B cell (primary cell): ENCODE measurements around the gene EPB41. TPM values are rescaled to one million over a fixed set of nuclear protein-coding genes. Genes with fewer than 3 reads are reported as not detected.

Source experiments
- ATAC-seq: fragments of 200-7000 bp; cut with Tn5 transposase; one replicate; pipeline ENCODE4 v1.10.0; 2021; ENCODE audit warnings: low read depth, mild to moderate bottlenecking, moderate number of reproducible peaks, moderate library complexity
- CTCF ChIA-PET: fragments of 350-600 bp; sonication (Branson Sonifier 250); formaldehyde crosslinking; loops from one replicate; lab custom pipeline; 2021; ENCODE audit warnings: antibody characterized with exemption, inconsistent platforms; lab: Charles Lee
- POLR2A ChIA-PET: fragments of 350-600 bp; sonication (Branson Sonifier 250); formaldehyde crosslinking; loops from one replicate; lab custom pipeline; 2021; ENCODE audit warnings: antibody characterized with exemption; lab: Charles Lee
- DNase-seq: peaks from one replicate; pipeline ENCODE4 v3.0.0; 2013
- H2AFZ ChIP-seq: 2 replicates; pipeline ENCODE4 v1.6.1; 2012; ENCODE audit warnings: mild to moderate bottlenecking, low read depth, low read length; ENCODE audit not compliant: insufficient read depth, poor library complexity, severe bottlenecking
- H3K27ac ChIP-seq, 2 donors: 1 replicate in 1 of 2; 2 replicates in 1 of 2; pipeline ENCODE4 v1.5.1; 2012 to 2013; ENCODE audit warnings: low read length in 2 of 2, mild to moderate bottlenecking in 2 of 2, moderate library complexity in 1 of 2
- H3K27me3 ChIP-seq, 4 experiments: fragments of 200-600 bp in 1 of 4; sonication (generic) in 1 of 4; replicated peaks in 1 of 4; 1 replicate in 2 of 4; 2 replicates in 2 of 4; pipeline versions ENCODE4 v1.6.1 to v1.7.0; 2013 to 2016; ENCODE audit warnings: low read length in 3 of 4, mild to moderate bottlenecking in 2 of 4, mixed read lengths in 1 of 4, moderate library complexity in 1 of 4; ENCODE audit not compliant: insufficient read depth in 4 of 4, control insufficient read depth in 3 of 4; ENCODE audit errors: control extremely low read depth in 1 of 4
- H3K36me3 ChIP-seq, 2 experiments: replicated peaks in 1 of 2; 1 replicate in 1 of 2; 2 replicates in 1 of 2; pipeline versions ENCODE4 v1.6.1 to v1.7.1; 2013; ENCODE audit warnings: low read length in 1 of 2; ENCODE audit not compliant: insufficient read depth in 2 of 2, control insufficient read depth in 1 of 2; ENCODE audit errors: control extremely low read depth in 1 of 2, extremely low read depth in 1 of 2
- H3K4me1 ChIP-seq, 2 donors: fragments of 200-600 bp in 1 of 2; sonication (generic) in 1 of 2; 1 replicate in 1 of 2; 2 replicates in 1 of 2; pipeline versions ENCODE4 v1.5.1 to v1.6.1; 2013 to 2017; ENCODE audit warnings: low read length in 2 of 2; ENCODE audit not compliant: control insufficient read depth in 2 of 2, insufficient read depth in 2 of 2
- H3K4me2 ChIP-seq: replicated peaks from 2 replicates; pipeline ENCODE3; 2012; ENCODE audit warnings: mild to moderate bottlenecking, low read depth, low read length; ENCODE audit not compliant: poor library complexity, severe bottlenecking
- H3K4me3 ChIP-seq, 5 experiments: fragments of 200-600 bp in 1 of 5; sonication (generic) in 1 of 5; 1 replicate in 3 of 5; 2 replicates in 2 of 5; pipeline versions ENCODE4 v1.5.1 to v1.7.0; 2011 to 2016; ENCODE audit warnings: low read length in 4 of 5, mild to moderate bottlenecking in 4 of 5, low read depth in 2 of 5, control low read depth in 1 of 5, moderate library complexity in 1 of 5; ENCODE audit not compliant: insufficient read depth in 1 of 5; ENCODE audit errors: control extremely low read depth in 1 of 5, extremely low read depth in 1 of 5
- H3K79me2 ChIP-seq: fragments of 200-600 bp; sonication (generic); one replicate; pipeline ENCODE4 v1.6.0; 2016; ENCODE audit warnings: low read length; ENCODE audit not compliant: control insufficient read depth, insufficient read depth
- H3K9ac ChIP-seq: fragments of 200-600 bp; sonication (generic); 2 replicates; pipeline ENCODE4 v1.6.1; 2017; ENCODE audit warnings: mild to moderate bottlenecking, low read length, moderate library complexity
- H3K9me3 ChIP-seq, 3 donors: one replicate each; pipeline versions ENCODE4 v1.6.1 to v1.7.1; 2013; ENCODE audit warnings: low read length in 2 of 3; ENCODE audit not compliant: control insufficient read depth in 2 of 3, insufficient read depth in 1 of 3; ENCODE audit errors: control extremely low read depth in 1 of 3
- H4K20me1 ChIP-seq: 2 replicates; pipeline ENCODE4 v1.6.0; 2012; ENCODE audit warnings: mild to moderate bottlenecking, low read length; ENCODE audit not compliant: insufficient read depth, control insufficient read depth, poor library complexity, severe bottlenecking
- H3K27ac Mint-ChIP-seq: one replicate; pipeline ENCODE4 v1.8.0; 2021; ENCODE audit warnings: mixed read lengths
- H3K27me3 Mint-ChIP-seq: one replicate; pipeline ENCODE4 v1.8.0; 2021; ENCODE audit warnings: mixed read lengths
- H3K4me1 Mint-ChIP-seq: one replicate; pipeline ENCODE4 v1.8.0; 2021; ENCODE audit warnings: mixed read lengths
- H3K4me3 Mint-ChIP-seq: one replicate; pipeline ENCODE4 v1.8.0; 2021; ENCODE audit warnings: mixed read lengths
- H3K9me3 Mint-ChIP-seq: one replicate; pipeline ENCODE4 v1.8.0; 2022; ENCODE audit warnings: mixed read lengths; ENCODE audit not compliant: insufficient read depth
- EZH2 ChIP-seq: IDR thresholded peaks from 2 replicates; pipeline ENCODE4 v1.6.1; 2012; ENCODE audit warnings: borderline replicate concordance, low read depth, mild to moderate bottlenecking, moderate library complexity, low read length; ENCODE audit not compliant: insufficient read depth, poor library complexity, severe bottlenecking
- WGBS: methylation state at CpG from one replicate; pipeline ENCODE4 v1.1.5; 2013; ENCODE audit warnings: missing lambda C conversion rate; ENCODE audit not compliant: insufficient coverage; 5-methylcytosine and 5-hydroxymethylcytosine counted together
- intact Hi-C: fragments of 100-400 bp; cut with micrococcal nuclease; formaldehyde crosslinking; loops from one replicate; pipeline ENCODE4 v1.10.0; 2022
- polyA plus RNA-seq: library from polyadenylated mRNA; depleted of rRNA; stranded (reverse); fragments of >200 nt; gene quantifications from 2 replicates; pipeline ENCODE4 v1.2.3, GENCODE V29; 2012
- total RNA-seq, 2 donors: library from RNA; stranded (reverse); fragments of 120-200 nt in 1 of 2; gene quantifications; 1 replicate in 1 of 2; 2 replicates in 1 of 2; pipeline versions ENCODE4 v1.2.3 to v1.2.4, GENCODE V29; 2013 to 2022
- TF ChIP-seq, protein P1 (sequence below): fragments of 200-600 bp; IDR thresholded peaks from one replicate; pipeline ENCODE4 v1.8.0; 2022; ENCODE audit warnings: antibody characterized with exemption, mild to moderate bottlenecking

The EPB41 gene
- total and polyA plus RNA-seq, 2 donors (not counting 1 experiment from before 2014, with no cell fraction given) = 45.8 to 186 TPM

DNA sequence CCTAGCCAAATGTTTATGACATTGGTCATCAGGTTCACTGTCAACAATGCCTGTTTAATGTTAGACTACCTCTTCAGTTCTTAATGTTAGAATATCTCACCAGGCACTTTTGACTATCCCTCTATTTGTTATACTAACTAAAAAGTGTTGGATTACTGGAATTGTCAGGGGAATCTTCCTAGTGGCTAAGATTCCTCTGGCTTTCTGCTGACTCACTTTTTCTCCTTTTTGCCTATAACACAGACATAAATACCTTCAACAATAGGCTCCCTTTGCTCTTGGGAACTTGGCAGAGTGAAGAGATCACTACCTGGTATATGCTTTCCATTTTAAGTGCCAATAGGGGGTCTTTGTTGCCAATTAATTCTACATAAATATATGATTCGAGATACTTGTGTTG is 140.8 kb downstream of the EPB41 start:
- intact Hi-C loops = no loop called here
- H3K4me3 ChIP-seq = no peak overlapping the region
- H3K9me3 Mint-ChIP-seq = no peaks in the 10 kb centered on the region
- H2AFZ ChIP-seq = no peak overlapping the region
- no peak overlapping the region for H3K4me2 ChIP-seq
- H4K20me1 ChIP-seq = no peaks in the 10 kb centered on the region
- ATAC-seq (no peak), DNase-seq (no peak)
- ChIA-PET CTCF (interaction anchor here (1.0 to 1.4 kb wide), 2 partner anchors 22 to 173 kb away, joined by 3 to 5 read pairs; no protein-coding TSS in a partner anchor), POLR2A (no interaction called here)
- H3K4me1 Mint-ChIP-seq = no peaks in the 10 kb centered on the region
- H3K4me3 Mint-ChIP-seq = no peak overlapping the region
- no peak overlapping the region for H3K27ac Mint-ChIP-seq
- no peak for TF ChIP-seq EZH2
- TF ChIP-seq, protein P1, sequence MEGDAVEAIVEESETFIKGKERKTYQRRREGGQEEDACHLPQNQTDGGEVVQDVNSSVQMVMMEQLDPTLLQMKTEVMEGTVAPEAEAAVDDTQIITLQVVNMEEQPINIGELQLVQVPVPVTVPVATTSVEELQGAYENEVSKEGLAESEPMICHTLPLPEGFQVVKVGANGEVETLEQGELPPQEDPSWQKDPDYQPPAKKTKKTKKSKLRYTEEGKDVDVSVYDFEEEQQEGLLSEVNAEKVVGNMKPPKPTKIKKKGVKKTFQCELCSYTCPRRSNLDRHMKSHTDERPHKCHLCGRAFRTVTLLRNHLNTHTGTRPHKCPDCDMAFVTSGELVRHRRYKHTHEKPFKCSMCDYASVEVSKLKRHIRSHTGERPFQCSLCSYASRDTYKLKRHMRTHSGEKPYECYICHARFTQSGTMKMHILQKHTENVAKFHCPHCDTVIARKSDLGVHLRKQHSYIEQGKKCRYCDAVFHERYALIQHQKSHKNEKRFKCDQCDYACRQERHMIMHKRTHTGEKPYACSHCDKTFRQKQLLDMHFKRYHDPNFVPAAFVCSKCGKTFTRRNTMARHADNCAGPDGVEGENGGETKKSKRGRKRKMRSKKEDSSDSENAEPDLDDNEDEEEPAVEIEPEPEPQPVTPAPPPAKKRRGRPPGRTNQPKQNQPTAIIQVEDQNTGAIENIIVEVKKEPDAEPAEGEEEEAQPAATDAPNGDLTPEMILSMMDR = no peak
- WGBS = no CpG with 5 or more reads among the region's 1 CpG
- peaks cover 8 to 39% of the 10 kb centered on the region in 2 experiments for H3K36me3 ChIP-seq
- no peak overlapping the region for H3K27ac ChIP-seq
- no peak overlapping the region for H3K9ac ChIP-seq
- H3K9me3 ChIP-seq = no peaks in the 10 kb centered on the region
- H3K4me1 ChIP-seq = no peaks in the 10 kb centered on the region
- H3K27me3 ChIP-seq = no peaks in the 10 kb centered on the region
- no peaks in the 10 kb centered on the region for H3K27me3 Mint-ChIP-seq
- no peaks in the 10 kb centered on the region for H3K79me2 ChIP-seq

DNA sequence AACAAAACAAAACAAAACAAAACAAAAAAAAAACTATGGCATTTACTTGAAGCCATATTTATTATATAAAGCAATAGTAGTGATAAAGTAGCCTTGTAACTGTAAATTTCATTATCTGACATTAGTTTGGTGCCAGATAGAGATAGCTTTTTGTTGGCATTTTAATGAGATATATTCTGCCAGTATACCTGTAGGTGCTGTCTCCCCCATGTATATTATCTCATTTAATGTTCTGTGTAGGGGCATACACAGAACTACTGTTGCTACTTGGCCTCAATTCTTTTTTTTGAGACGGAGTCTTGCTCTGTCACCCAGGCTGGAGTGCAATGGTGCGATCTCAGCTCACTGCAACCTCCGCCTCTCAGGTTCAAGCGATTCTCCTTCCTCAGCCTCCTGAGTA is 141.9 kb downstream of the EPB41 start:
- Histone ChIP-seq H3K27me3 (no peaks in the 10 kb centered on the region), H3K79me2 (no peaks in the 10 kb centered on the region), H3K36me3 (peaks cover 8 to 39% of the 10 kb centered on the region in 2 experiments), H2AFZ (no peak overlapping the region), H3K9ac (no peak overlapping the region), H3K4me1 (no peaks in the 10 kb centered on the region), H3K9me3 (no peaks in the 10 kb centered on the region), H3K27ac (no peak overlapping the region), H4K20me1 (no peaks in the 10 kb centered on the region), H3K4me3 (no peak overlapping the region), H3K4me2 (no peak overlapping the region)
- CTCF ChIA-PET = interaction anchor here (0.9 to 1.7 kb wide), 2 partner anchors 146 to 179 kb away, joined by 4 to 5 read pairs; no protein-coding TSS in a partner anchor
- ATAC-seq (no peak), DNase-seq (no peak)
- H3K9me3 Mint-ChIP-seq = no peaks in the 10 kb centered on the region
- 100% methylated on average over 2 of the region's 4 CpGs for WGBS
- H3K27ac Mint-ChIP-seq = no peak overlapping the region
- TF ChIP-seq, protein P1 = no peak
- TF ChIP-seq EZH2 = no peak
- H3K4me1 Mint-ChIP-seq = no peaks in the 10 kb centered on the region
- intact Hi-C loops = no loop called here
- no peaks in the 10 kb centered on the region for H3K27me3 Mint-ChIP-seq
- no peak overlapping the region for H3K4me3 Mint-ChIP-seq
- POLR2A ChIA-PET = no interaction called here
